Endothelial cell of umbilical vein (primary cell): ENCODE results near the gene NAGPA. TPM values are rescaled to one million over a fixed set of nuclear protein-coding genes. Genes with fewer than 3 reads are reported as not detected.

Source experiments
- BruUV-seq: library from RNA; stranded (reverse); fragments of 400-500 nt; replicated peaks from 2 replicates; lab custom pipeline; 2021; lab: Mats Ljungman, UMichigan
- CTCF ChIA-PET: fragments of 300-600, 350-600 bp; sonication (Branson Sonifier 250); formaldehyde crosslinking; loops from one replicate; lab custom pipeline; 2021; ENCODE audit warnings: antibody characterized with exemption, inconsistent platforms; lab: Charles Lee
- POLR2A ChIA-PET: fragments of 300-600, 350-600 bp; sonication (Branson Sonifier 250); formaldehyde crosslinking; loops from one replicate; lab custom pipeline; 2021; ENCODE audit warnings: antibody characterized with exemption, inconsistent platforms; lab: Charles Lee
- DNase-seq: peaks from one replicate; pipeline ENCODE4 v3.0.0-alpha.2; 2011; ENCODE audit warnings: low read depth, low spot score
- FAIRE-seq: peaks from 2 replicates; lab custom pipeline; 2011; peaks lifted over from hg19 to GRCh38; lab: Jason Lieb, UNC
- H2AFZ ChIP-seq: 2 replicates; pipeline ENCODE4 v1.6.0; 2012; ENCODE audit warnings: low read depth, low read length, control low read depth, inconsistent platforms
- H3K27ac ChIP-seq: 2 replicates; pipeline ENCODE4 v1.5.1; 2011; ENCODE audit warnings: low read depth, mild to moderate bottlenecking, control low read depth, low read length, moderate library complexity; ENCODE audit not compliant: insufficient read depth
- H3K27me3 ChIP-seq, 2 experiments: 2 replicates each; pipeline versions ENCODE4 v1.6.0 to v1.6.1; 2011; ENCODE audit warnings: low read length in 2 of 2, mixed read lengths in 1 of 2; ENCODE audit not compliant: control insufficient read depth in 2 of 2, insufficient read depth in 2 of 2
- H3K36me3 ChIP-seq, 2 experiments: 2 replicates in 1 of 2; 3 replicates in 1 of 2; pipeline ENCODE4 v1.5.1; 2011; ENCODE audit warnings: low read length in 2 of 2, mild to moderate bottlenecking in 1 of 2, moderate library complexity in 1 of 2; ENCODE audit not compliant: control insufficient read depth in 2 of 2, insufficient read depth in 2 of 2; ENCODE audit errors: extremely low read depth in 1 of 2
- H3K4me1 ChIP-seq: 3 replicates; pipeline ENCODE4 v1.5.1; 2011; ENCODE audit warnings: mild to moderate bottlenecking, low read length; ENCODE audit not compliant: control insufficient read depth, insufficient read depth; ENCODE audit errors: extremely low read depth
- H3K4me2 ChIP-seq: 2 replicates; pipeline ENCODE4 v1.6.1; 2011; ENCODE audit warnings: low read length, control low read depth, mixed read lengths; ENCODE audit not compliant: insufficient read depth
- H3K4me3 ChIP-seq, 3 experiments: fragments of 200-600 bp in 1 of 3; sonication (generic), shearing (Covaris generic) in 1 of 3; replicated peaks in 1 of 3; 2 replicates each; pipeline ENCODE4 v1.5.1; 2011 to 2016; ENCODE audit warnings: control low read depth in 3 of 3, low read length in 3 of 3, mild to moderate bottlenecking in 2 of 3, inconsistent platforms in 1 of 3, low read depth in 1 of 3, moderate library complexity in 1 of 3; ENCODE audit not compliant: insufficient read depth in 1 of 3
- H3K79me2 ChIP-seq: 2 replicates; pipeline ENCODE4 v1.6.0; 2012; ENCODE audit warnings: low read length, inconsistent platforms; ENCODE audit not compliant: control insufficient read depth, insufficient read depth
- H3K9ac ChIP-seq: replicated peaks from 2 replicates; pipeline ENCODE3; 2011; ENCODE audit warnings: low read length, control low read depth; ENCODE audit not compliant: insufficient read depth; ENCODE audit errors: extremely low read depth
- H3K9me1 ChIP-seq: replicated peaks from 3 replicates; pipeline ENCODE4 v1.6.0; 2011; ENCODE audit warnings: mild to moderate bottlenecking, low read length; ENCODE audit not compliant: control insufficient read depth, insufficient read depth; ENCODE audit errors: extremely low read depth
- H3K9me3 ChIP-seq: replicated peaks from 2 replicates; pipeline ENCODE4 v1.5.1; 2012; ENCODE audit warnings: low read length, inconsistent platforms; ENCODE audit not compliant: control insufficient read depth, insufficient read depth
- H4K20me1 ChIP-seq: replicated peaks from 2 replicates; pipeline ENCODE3; 2011; ENCODE audit warnings: mild to moderate bottlenecking, low read length; ENCODE audit not compliant: control insufficient read depth, insufficient read depth; ENCODE audit errors: extremely low read depth
- CTCF ChIP-seq, 2 donors: IDR thresholded peaks; 1 replicate in 1 of 2; 2 replicates in 1 of 2; pipeline ENCODE4 v1.5.1; 2011; ENCODE audit warnings: low read length in 2 of 2, mild to moderate bottlenecking in 2 of 2, moderate library complexity in 2 of 2, control low read depth in 1 of 2, inconsistent platforms in 1 of 2, low read depth in 1 of 2; ENCODE audit not compliant: insufficient read depth in 1 of 2; ENCODE audit errors: extremely low read depth in 1 of 2
- EZH2 ChIP-seq: IDR thresholded peaks from 2 replicates; pipeline ENCODE4 v1.6.1; 2012; ENCODE audit warnings: borderline replicate concordance, low read depth, mild to moderate bottlenecking, moderate library complexity, low read length, inconsistent platforms; ENCODE audit not compliant: severe bottlenecking
- FOS ChIP-seq: IDR thresholded peaks from 2 replicates; pipeline ENCODE4 v1.6.1; 2011; ENCODE audit warnings: mild to moderate bottlenecking, low read length, moderate library complexity, borderline replicate concordance; ENCODE audit not compliant: insufficient read depth
- GATA2 ChIP-seq: IDR thresholded peaks from 2 replicates; pipeline ENCODE4 v1.7.0; 2011; ENCODE audit warnings: low read depth, mild to moderate bottlenecking, moderate library complexity, mixed read lengths, low read length; ENCODE audit not compliant: insufficient read length, insufficient read depth
- JUN ChIP-seq: IDR thresholded peaks from 2 replicates; pipeline ENCODE4 v1.6.1; 2011; ENCODE audit warnings: borderline replicate concordance, low read depth; ENCODE audit not compliant: insufficient read length, insufficient read depth
- MYC ChIP-seq: IDR thresholded peaks from one replicate; pipeline ENCODE4 v1.6.1; 2011; ENCODE audit warnings: mild to moderate bottlenecking, low read depth, low read length
- POLR2A ChIP-seq: IDR thresholded peaks from 2 replicates; pipeline ENCODE4 v1.6.1; 2012; ENCODE audit warnings: low read depth, mild to moderate bottlenecking, control low read depth, low read length
- POLR2AphosphoS5 ChIP-seq: IDR thresholded peaks from 2 replicates; pipeline ENCODE4 v1.6.1; 2012; ENCODE audit warnings: low read depth, mild to moderate bottlenecking, control low read depth, low read length, moderate library complexity; ENCODE audit not compliant: insufficient read depth
- dilution Hi-C: fragments of 300-500 bp; cut with MboI; formaldehyde crosslinking; loops from one replicate; pipeline ENCODE4 v1.15.0; 2019; ENCODE audit warnings: low sequenced_read_pairs; ENCODE audit not compliant: extremely low pct_ligation_motif_present
- intact Hi-C: fragments of 100-400 bp; cut with micrococcal nuclease; formaldehyde crosslinking; loops from one replicate; pipeline ENCODE4 v1.10.0; 2022
- polyA plus RNA-seq, 4 experiments: library from polyadenylated mRNA; depleted of rRNA in 3 of 4; stranded (reverse) in 3 of 4; unstranded in 1 of 4; fragments of >200 nt; gene quantifications; 2 replicates each; pipeline versions ENCODE4 v1.2.1 to v1.2.3, GENCODE V29; 2011 to 2012; ENCODE audit warnings: missing spikeins in 1 of 4
- total RNA-seq: library from RNA; stranded (reverse); gene quantifications from 2 replicates; pipeline ENCODE4 v1.2.3, GENCODE V29; 2021
- TF ChIP-seq, protein P1 (sequence below): IDR thresholded peaks from 2 replicates; pipeline ENCODE4 v1.6.1; 2011; ENCODE audit not compliant: insufficient read depth, insufficient read length

The NAGPA gene
- total and polyA plus RNA-seq, 2 donors (not counting 3 experiments of a cell fraction or from before 2014, with no cell fraction given), result 29.6 to 29.9 TPM

GRCh38 chr16:5056352-5056751 lies 22.6 kb upstream of the NAGPA start:
- TF ChIP-seq JUN (no peak), CTCF (IDR thresholded peaks at IDR 0.05; ENCODE audit: extremely low read depth in 1 of 2, insufficient read depth in 1 of 2, low read depth in 1 of 2, low read length in 2 of 2) (peak; percentile 50 to 67)
- dilution Hi-C loops, result no loop called here
- BruUV-seq, result no TSS peak
- intact Hi-C loops, result loop anchor here (1.0 to 2.0 kb wide), 2 partner anchors 28 to 36 kb away; no protein-coding TSS in a partner anchor
- DNase-seq, result peak; percentile 24
- Histone ChIP-seq H3K4me1 (no peaks in the 10 kb centered on the region), H3K4me3 (no peak overlapping the region), H4K20me1 (no peaks in the 10 kb centered on the region), H3K9me1 (no peaks in the 10 kb centered on the region), H3K9me3 (no peaks in the 10 kb centered on the region), H3K9ac (no peak overlapping the region), H3K27ac (no peak overlapping the region), H3K36me3 (no peaks in the 10 kb centered on the region), H3K4me2 (no peak overlapping the region), H3K79me2 (no peaks in the 10 kb centered on the region), H2AFZ (no peak overlapping the region), H3K27me3 (no peaks in the 10 kb centered on the region)
- POLR2A ChIA-PET, result no interaction called here
- no peak for FAIRE-seq
- CTCF ChIA-PET, result interaction anchor here (0.9 to 2.1 kb wide), 7 partner anchors 22 to 1587 kb away, joined by 3 to 6 read pairs (median 5); partner anchors contain the start of gene NAGPA

DNA sequence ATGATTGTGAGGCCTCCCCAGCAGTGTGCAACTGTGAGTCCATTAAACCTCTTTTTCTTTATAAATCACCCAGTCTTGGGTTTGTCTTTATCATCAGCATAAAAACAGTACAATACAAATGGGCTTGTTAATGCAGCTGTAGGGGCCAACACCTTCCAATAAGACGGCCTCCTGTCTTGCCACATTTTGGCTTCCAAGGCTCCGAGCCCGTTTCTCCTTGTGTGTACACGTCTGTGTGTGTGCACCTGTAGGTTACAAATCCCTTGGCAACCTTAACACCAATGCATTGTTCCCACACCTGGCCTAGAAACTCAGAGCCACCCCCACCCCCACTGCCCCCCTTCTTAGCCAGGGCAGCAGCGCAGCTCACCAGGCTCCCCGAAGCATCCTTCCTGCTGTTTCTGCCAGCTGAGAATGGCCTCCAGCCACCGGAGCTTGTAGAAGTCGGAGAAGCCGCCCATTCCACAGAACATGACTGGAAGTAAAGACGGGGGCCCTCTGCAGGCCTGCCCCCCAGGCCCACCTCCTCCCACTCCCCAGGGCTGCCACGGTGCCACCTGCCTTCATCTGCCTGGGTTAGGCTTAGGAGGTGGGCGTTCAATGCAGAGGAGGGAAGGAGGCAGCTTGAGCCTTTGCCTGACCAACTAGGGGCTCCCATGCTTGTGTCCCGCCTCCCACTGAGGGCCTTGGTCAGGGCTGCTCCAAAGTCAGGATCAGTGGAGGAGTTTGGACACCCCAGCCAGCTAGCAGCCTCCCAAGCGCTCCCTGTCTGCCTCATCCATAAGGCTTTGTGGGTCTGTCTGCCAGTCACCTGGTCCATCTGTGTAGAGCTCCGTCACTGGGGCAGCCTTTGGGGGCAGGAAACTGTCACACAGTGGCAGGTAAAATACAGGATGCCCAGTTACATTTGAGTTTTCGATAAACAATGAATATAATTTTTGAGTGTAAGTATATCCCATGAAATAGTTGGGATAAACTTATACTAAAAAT lies 21.4 kb upstream of the NAGPA start:
- Histone ChIP-seq H3K79me2 (no peaks in the 10 kb centered on the region), H3K4me3 (no peak overlapping the region), H3K9me3 (no peaks in the 10 kb centered on the region), H3K4me1 (no peaks in the 10 kb centered on the region), H3K27ac (no peak overlapping the region), H3K4me2 (no peak overlapping the region), H4K20me1 (no peaks in the 10 kb centered on the region), H2AFZ (no peak overlapping the region), H3K36me3 (no peaks in the 10 kb centered on the region), H3K27me3 (no peaks in the 10 kb centered on the region), H3K9ac (no peak overlapping the region), H3K9me1 (no peaks in the 10 kb centered on the region)
- no peak for TF ChIP-seq EZH2
- TF ChIP-seq GATA2, result no peak
- TF ChIP-seq POLR2A, result no peak
- no peak for TF ChIP-seq MYC
- TF ChIP-seq CTCF (IDR thresholded peaks at IDR 0.05; ENCODE audit: extremely low read depth in 1 of 2, insufficient read depth in 1 of 2, low read depth in 1 of 2, low read length in 2 of 2), result no peak
- TF ChIP-seq, protein P1, sequence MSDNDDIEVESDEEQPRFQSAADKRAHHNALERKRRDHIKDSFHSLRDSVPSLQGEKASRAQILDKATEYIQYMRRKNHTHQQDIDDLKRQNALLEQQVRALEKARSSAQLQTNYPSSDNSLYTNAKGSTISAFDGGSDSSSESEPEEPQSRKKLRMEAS, result no peak
- no peak for TF ChIP-seq JUN
- no peak for TF ChIP-seq POLR2AphosphoS5
- no peak for TF ChIP-seq FOS
- ChIA-PET POLR2A (no interaction called here), CTCF (interaction anchor here (1.5 to 2.1 kb wide), 2 partner anchors 37 to 1588 kb away, joined by 6 read pairs; no protein-coding TSS in a partner anchor)
- BruUV-seq, result no TSS peak
- DNase-seq, result no peak
- intact Hi-C loops (no loop called here), dilution Hi-C loops (no loop called here)
- no peak for FAIRE-seq
